ENCODE data around the gene BCCIP.

Gene BCCIP

DNA sequence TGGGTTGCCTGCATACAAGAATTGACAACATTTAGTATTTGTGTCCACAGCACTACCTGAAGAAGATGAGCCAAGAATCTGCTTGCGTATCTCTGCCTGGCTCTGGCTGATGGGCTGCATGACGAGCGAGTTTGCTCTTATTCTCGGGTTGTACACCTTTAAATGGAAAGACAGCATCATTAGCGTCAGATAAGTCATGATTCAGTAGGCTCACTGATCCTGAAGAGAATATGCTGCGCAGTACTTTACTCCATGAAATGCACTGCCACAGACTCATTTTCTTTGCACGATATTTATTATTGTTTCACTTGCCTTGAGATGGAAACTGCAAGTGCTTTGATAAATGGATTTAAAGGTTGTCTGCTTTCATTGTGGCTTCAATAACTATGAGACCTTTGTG, 29.1 kb downstream of the BCCIP start:
- no peaks in the 10 kb centered on the region for H3K4me1 ChIP-seq
- H3K9me3 ChIP-seq: no peaks in the 10 kb centered on the region
- H3K4me3 ChIP-seq: no peak overlapping the region
- H4K20me1 ChIP-seq: no peaks in the 10 kb centered on the region
- H3K36me3 ChIP-seq: peaks cover 73% of the 10 kb centered on the region
- TF ChIP-seq Cebpa-rat (IDR thresholded peaks at IDR 0.05): no peak
- no peaks in the 10 kb centered on the region for H3K27me3 ChIP-seq
- no peak overlapping the region for H3K4me2 ChIP-seq
- H3K9ac ChIP-seq: no peak overlapping the region
- no peak overlapping the region for H3K27ac ChIP-seq

DNA sequence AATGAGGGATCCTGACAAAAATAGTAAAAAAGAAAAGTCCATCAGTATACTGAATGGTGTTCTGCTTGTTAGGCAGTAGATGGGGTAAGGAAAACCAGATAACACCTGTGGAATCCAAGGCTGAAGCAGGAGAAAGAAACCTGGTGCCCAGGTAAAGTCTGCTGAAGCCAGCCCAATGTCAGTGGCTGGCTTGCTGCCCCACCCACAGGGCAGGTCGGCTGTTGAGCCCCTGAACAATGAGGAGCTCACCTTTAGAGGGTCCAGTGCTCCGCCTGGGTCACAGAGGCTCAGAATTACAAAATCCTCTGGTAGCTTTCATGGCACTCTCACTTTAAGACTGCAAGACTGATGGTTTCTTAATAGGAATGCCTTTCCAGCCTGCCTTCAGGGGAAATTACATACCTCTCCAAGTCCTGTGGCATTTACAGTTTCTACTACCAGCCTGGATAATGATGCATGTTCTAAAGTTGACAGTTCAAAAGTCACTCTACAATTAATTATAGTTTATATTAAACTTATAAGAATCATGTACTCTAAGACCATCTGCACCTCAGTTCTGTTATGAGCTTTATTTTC, 33.9 kb downstream of the BCCIP start:
- H3K27ac ChIP-seq: no peak overlapping the region
- H3K4me3 ChIP-seq: no peak overlapping the region
- H3K27me3 ChIP-seq: no peaks in the 10 kb centered on the region
- no peak overlapping the region for H3K9ac ChIP-seq
- H3K36me3 ChIP-seq: peaks cover 36% of the 10 kb centered on the region
- H4K20me1 ChIP-seq: no peaks in the 10 kb centered on the region
- H3K4me2 ChIP-seq: no peak overlapping the region
- 0 out of 2 replicates have a peak, but pooled peaks cover 13% of the 10 kb centered on the region for H3K4me1 ChIP-seq
- TF ChIP-seq Cebpa-rat (IDR thresholded peaks at IDR 0.05): no peak
- no peaks in the 10 kb centered on the region for H3K9me3 ChIP-seq

DNA sequence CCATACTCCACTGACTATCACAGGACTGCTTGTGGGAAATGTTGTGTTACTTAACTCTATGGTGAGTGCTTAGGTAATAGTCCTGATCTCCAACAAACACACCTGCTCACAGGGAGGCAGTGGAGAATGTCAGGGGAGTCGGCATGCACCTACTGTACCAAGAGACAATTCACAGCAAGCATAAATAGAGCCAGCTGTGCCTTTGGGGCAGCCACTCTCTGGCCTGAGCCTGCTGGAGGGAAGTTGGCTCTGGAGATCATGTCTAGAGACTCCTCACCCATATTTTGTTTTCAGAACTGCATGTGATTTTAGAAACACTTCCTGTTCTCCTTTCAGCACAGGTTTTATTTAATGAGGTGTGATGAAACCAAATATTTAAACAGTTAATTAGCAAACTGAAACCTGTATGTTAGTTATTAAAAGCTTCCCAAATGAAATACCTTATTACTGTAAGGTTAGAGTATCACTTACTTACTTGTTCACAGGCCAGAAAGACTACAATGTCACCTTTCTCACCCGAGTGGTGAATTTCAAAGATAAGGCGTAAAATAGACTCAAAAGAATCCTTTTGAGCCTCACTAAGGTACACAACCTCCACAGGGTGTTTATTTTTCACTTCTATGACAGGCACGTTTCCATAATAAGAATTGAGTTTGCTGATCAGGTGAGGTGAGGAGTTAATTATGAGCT, 35.9 kb downstream of the BCCIP start:
- Histone ChIP-seq H3K4me1 (peaks cover 18% of the 10 kb centered on the region), H3K36me3 (peaks cover 37% of the 10 kb centered on the region), H3K4me2 (no peak overlapping the region), H3K27ac (no peak overlapping the region), H3K4me3 (no peak overlapping the region), H3K27me3 (no peaks in the 10 kb centered on the region), H3K9ac (no peak overlapping the region), H4K20me1 (no peaks in the 10 kb centered on the region), H3K9me3 (no peaks in the 10 kb centered on the region)
- TF ChIP-seq Cebpa-rat (IDR thresholded peaks at IDR 0.05): no peak

DNA sequence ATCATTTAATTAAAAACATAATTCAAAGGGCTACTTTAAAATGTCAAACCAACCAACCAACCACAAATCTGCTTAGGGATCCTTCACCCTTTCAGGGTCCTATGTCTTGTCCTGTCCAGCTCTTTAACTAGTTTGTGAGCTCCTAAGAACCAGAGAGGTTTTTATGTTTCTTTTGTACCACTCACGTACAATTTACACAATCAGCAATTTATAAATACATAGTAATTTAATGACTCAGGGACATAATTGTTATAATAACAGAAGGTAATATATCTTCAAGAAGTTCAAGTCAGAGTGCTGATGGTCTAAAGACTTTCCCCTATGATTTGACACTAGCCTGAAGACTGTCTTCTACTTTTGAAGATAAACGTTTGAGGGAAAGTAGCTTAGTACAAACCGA, 41.8 kb downstream of the BCCIP start:
- Histone ChIP-seq H3K9me3 (no peaks in the 10 kb centered on the region), H3K4me3 (no peak overlapping the region), H3K9ac (peak overlapping the region; percentile 12; the same call in 1 of the 2 replicates), H3K4me2 (peak overlapping the region; percentile 64), H3K4me1 (peaks cover 27% of the 10 kb centered on the region), H4K20me1 (0 out of 2 replicates have a peak, but pooled peaks cover 7% of the 10 kb centered on the region), H3K27ac (0 out of 2 replicates have a peak overlapping the region, but pooled peaks have one; percentile 38), H3K27me3 (no peaks in the 10 kb centered on the region), H3K36me3 (peaks cover 33% of the 10 kb centered on the region)
- TF ChIP-seq Cebpa-rat (IDR thresholded peaks at IDR 0.05): no peak

DNA sequence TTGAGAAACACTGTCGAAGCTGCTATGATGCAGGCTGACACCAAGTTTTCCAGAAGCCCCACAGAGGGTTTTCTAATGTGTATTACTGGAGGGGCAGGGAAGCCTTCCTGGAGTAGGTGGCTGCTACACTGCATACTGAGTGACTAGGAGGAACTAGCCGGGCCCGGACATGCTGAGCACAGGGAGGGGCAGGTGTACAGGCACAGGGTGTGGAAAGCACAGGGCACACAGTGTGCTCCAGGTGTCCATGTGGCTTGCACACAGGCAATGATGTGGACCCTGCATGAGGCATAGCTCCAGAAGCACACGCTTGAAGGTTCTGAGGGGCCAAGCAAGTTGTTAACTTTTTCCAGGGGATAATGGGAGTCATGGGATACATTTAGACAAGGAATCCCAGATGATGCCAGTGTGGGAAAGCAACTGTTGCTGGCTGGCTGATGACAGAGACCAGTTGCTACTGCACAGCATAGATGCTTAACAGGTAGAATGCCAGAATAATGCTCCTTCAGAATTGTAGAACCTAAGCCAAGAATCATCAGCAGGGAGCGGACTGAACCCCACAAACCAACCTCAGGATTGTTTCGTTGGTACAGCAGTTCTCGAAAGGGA, 43.2 kb downstream of the BCCIP start:
- no peaks in the 10 kb centered on the region for H3K9me3 ChIP-seq
- H3K4me3 ChIP-seq: no peak overlapping the region

DNA sequence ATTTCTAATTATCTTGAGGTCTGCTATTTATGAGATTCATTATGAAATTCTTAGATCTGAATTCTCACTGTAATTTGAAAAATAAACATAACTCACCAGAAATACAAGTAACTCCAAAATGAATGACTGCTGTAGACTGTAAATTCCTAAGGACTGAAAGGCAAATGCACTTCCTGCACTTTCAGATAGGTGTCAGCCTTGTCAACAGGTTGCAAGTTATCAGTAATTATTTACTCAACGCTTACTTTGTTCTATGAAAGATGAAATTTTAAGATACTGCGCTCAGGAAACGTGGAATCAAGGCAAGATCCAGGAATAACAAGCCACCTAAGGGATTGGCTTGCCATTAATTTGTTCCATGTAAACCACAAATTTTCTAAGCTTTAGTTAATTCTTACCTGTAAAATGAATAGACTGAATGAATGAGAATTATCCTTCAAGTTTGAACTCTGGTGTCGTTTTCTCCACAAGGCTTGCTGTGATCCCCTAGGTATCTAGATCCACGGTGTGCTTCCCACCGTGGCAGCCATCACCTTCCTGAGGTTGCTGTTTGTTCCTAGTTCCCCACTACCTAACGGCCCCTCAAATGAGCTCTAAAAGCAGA, 45.1 kb downstream of the BCCIP start:
- H3K27me3 ChIP-seq: no peaks in the 10 kb centered on the region
- H3K36me3 ChIP-seq: peaks cover 25% of the 10 kb centered on the region
- H3K9me3 ChIP-seq: no peaks in the 10 kb centered on the region
- H3K9ac ChIP-seq: no peak overlapping the region
- H3K4me3 ChIP-seq: no peak overlapping the region
- H3K4me1 ChIP-seq: peaks cover 27% of the 10 kb centered on the region
- H3K27ac ChIP-seq: no peak overlapping the region
- H3K4me2 ChIP-seq: no peak overlapping the region
- no peak for TF ChIP-seq Cebpa-rat (IDR thresholded peaks at IDR 0.05)
- 0 out of 2 replicates have a peak, but pooled peaks cover 7% of the 10 kb centered on the region for H4K20me1 ChIP-seq

More for the DNA sequence above, 43.2 kb downstream of the BCCIP start:
- TF ChIP-seq Cebpa-rat (IDR thresholded peaks at IDR 0.05): no peak
- peaks cover 27% of the 10 kb centered on the region for H3K4me1 ChIP-seq
- H3K36me3 ChIP-seq: peaks cover 28% of the 10 kb centered on the region
- no peak overlapping the region for H3K27ac ChIP-seq
- H3K9ac ChIP-seq: no peak overlapping the region
- H4K20me1 ChIP-seq: 0 out of 2 replicates have a peak, but pooled peaks cover 7% of the 10 kb centered on the region
- no peaks in the 10 kb centered on the region for H3K27me3 ChIP-seq
- no peak overlapping the region for H3K4me2 ChIP-seq

DNA sequence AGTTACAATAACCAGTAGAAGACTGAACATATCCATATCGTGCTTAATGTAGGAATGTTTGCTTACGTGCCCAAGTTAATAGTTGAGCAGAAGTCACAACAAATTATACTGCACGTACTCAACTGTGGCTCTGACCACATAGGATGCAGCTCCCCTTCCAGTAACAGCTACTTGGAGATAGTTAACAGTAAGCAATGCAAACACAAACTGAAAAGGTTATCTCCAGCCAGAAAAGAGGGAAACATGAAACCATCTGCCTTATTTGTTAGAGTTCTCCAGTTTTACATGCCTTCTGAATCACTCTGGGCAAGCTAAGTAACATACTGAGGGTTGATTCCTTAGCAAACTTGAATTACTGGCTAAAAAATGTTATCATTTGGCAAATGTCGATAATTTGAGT, 48.0 kb downstream of the BCCIP start:
- Histone ChIP-seq H3K27me3 (no peaks in the 10 kb centered on the region), H3K9ac (no peak overlapping the region), H3K4me3 (no peak overlapping the region), H4K20me1 (0 out of 2 replicates have a peak, but pooled peaks cover 7% of the 10 kb centered on the region), H3K9me3 (peaks cover 17% of the 10 kb centered on the region), H3K4me1 (peaks cover 2% of the 10 kb centered on the region; the same call in 1 of the 2 replicates), H3K4me2 (no peak overlapping the region), H3K27ac (no peak overlapping the region), H3K36me3 (peaks cover 28% of the 10 kb centered on the region)
- no peak for TF ChIP-seq Cebpa-rat (IDR thresholded peaks at IDR 0.05)

DNA sequence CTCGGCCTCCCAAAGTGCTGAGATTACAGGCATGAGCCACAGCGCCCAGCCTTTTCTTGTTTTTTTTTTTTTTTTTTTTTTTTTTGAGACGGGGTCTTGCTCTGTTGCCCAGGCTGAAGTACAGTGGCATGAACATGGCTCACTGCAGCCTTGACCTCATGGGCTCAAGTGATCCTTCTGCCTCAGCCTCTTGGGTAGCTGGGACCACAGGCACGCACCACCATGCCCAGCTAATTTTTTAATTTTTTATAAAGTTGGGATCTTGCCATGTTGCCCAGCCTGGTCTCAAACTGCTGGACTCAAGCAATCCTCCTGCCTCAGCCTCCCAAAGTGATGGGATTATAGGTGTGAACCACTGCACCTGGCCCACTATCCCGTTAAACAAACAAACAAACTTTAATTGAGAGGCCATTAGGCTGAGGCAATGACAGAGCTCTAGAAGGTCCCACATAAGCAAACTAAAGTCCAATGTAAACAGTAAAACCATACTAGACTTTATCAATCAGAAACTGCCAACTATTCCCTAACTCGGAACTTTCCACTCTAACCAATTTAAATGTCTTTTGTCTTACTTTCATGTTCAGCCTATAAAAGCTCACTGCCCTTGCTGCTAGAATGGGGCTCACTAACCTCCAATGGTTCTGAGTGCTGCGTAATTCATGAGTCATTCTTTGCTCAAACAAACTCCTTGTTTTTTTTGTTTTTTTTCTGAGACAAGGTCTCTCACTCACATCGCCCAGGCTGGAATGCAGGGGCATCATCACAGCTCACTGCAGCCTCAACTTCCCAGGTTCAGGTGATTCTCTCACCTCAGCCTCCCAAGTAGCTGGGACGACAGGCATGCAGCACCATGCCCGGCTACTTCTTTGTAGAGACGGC, 55.9 kb downstream of the BCCIP start:
- Histone ChIP-seq H4K20me1 (no peaks in the 10 kb centered on the region), H3K4me1 (no peaks in the 10 kb centered on the region), H3K4me3 (no peak overlapping the region), H3K4me2 (no peak overlapping the region), H3K9me3 (peaks cover 49% of the 10 kb centered on the region), H3K36me3 (peaks cover 75% of the 10 kb centered on the region), H3K27ac (no peak overlapping the region), H3K9ac (no peak overlapping the region), H3K27me3 (no peaks in the 10 kb centered on the region)
- TF ChIP-seq Cebpa-rat (IDR thresholded peaks at IDR 0.05): no peak

DNA sequence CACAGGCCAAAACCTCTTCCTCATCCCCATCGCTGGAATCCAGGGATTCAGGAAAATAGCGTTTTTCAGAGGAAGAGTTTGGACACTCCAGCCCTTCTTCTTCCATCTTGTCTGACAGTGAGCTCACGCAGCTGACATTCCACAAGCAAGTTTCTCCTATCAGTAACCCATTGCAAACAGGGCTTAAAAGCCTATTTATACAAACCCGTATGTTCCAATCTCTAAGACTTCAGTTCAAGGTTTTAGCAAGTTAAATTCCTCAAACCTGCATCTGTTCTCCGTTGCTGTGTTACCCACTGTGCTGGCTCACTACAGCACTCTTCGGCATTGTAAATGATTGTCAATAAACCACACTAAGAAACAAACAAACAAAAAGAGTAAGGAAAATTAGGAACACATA, 57.4 kb downstream of the BCCIP start:
- Histone ChIP-seq H3K9ac (no peak overlapping the region), H3K4me1 (no peaks in the 10 kb centered on the region), H3K4me3 (no peak overlapping the region), H3K9me3 (peaks cover 39% of the 10 kb centered on the region), H3K27me3 (no peaks in the 10 kb centered on the region), H3K36me3 (peaks cover 72% of the 10 kb centered on the region), H3K4me2 (no peak overlapping the region), H3K27ac (no peak overlapping the region), H4K20me1 (no peaks in the 10 kb centered on the region)
- TF ChIP-seq Cebpa-rat (IDR thresholded peaks at IDR 0.05): no peak

Measured in BLaER1 (cell line).